Measurements from ENCODE around the gene OSTN.
"Not testable (repeated sequence)": the region's sequence is repeated elsewhere in the genome, so short reads cannot be mapped to it uniquely, and the experiment has no call there.

Gene OSTN

GRCh38 chr3:191198932-191199331 is at the start of gene OSTN:
TSS of gene OSTN (plus strand) at chr3:191199241. CDS start at chr3:191212533, 13,292 bp downstream.
- DNase-seq, result no peak

GRCh38 chr3:191151653-191152052 is 47.4 kb upstream of the OSTN start:
- no peak for DNase-seq

- no peak for DNase-seq
Observed at GRCh38 chr3:191154827-191155226, 44.2 kb upstream of the OSTN start.

- no peak for DNase-seq
Observed at GRCh38 chr3:191158247-191158646, 40.8 kb upstream of the OSTN start.

GRCh38 chr3:191158815-191159214 is 40.2 kb upstream of the OSTN start:
- no peak for DNase-seq

GRCh38 chr3:191165802-191166201 is 33.2 kb upstream of the OSTN start:
- DNase-seq, result no peak

- no peak for DNase-seq
Observed at GRCh38 chr3:191166368-191166767, 32.7 kb upstream of the OSTN start.

GRCh38 chr3:191169566-191169965 is 29.5 kb upstream of the OSTN start:
- DNase-seq, result no peak

GRCh38 chr3:191170097-191170496 is 28.9 kb upstream of the OSTN start:
- no peak for DNase-seq

GRCh38 chr3:191175102-191175501 is 23.9 kb upstream of the OSTN start:
- no peak for DNase-seq

GRCh38 chr3:191176038-191176785 is 22.8 kb upstream of the OSTN start:
- no peak for DNase-seq

- DNase-seq, result not testable (repeated sequence)
Observed at GRCh38 chr3:191185382-191185781, 13.7 kb upstream of the OSTN start.

- not testable (repeated sequence) for DNase-seq
Observed at GRCh38 chr3:191188246-191188645, 10.8 kb upstream of the OSTN start.

GRCh38 chr3:191192270-191192669 is 6.8 kb upstream of the OSTN start:
- DNase-seq, result not testable (repeated sequence)

GRCh38 chr3:191192941-191193340 is 6.1 kb upstream of the OSTN start:
- DNase-seq, result no peak

- no peak for DNase-seq
Observed at GRCh38 chr3:191197761-191198306, 1.2 kb upstream of the OSTN start.

GRCh38 chr3:191198480-191198879 is 561 bp upstream of the OSTN start:
- no peak for DNase-seq

GRCh38 chr3:191210032-191210431 is 11.0 kb downstream of the OSTN start:
- no peak for DNase-seq

- DNase-seq, result no peak
Observed at GRCh38 chr3:191216510-191216909, 17.5 kb downstream of the OSTN start.

GRCh38 chr3:191217301-191217700 is 18.3 kb downstream of the OSTN start:
- DNase-seq, result no peak

- no peak for DNase-seq
Observed at GRCh38 chr3:191220908-191221307, 21.9 kb downstream of the OSTN start.

GRCh38 chr3:191221638-191222037 is 22.6 kb downstream of the OSTN start:
- no peak for DNase-seq

- no peak for DNase-seq
Observed at GRCh38 chr3:191227541-191227940, 28.5 kb downstream of the OSTN start.

GRCh38 chr3:191234216-191234615 is 35.2 kb downstream of the OSTN start:
- no peak for DNase-seq
